Neural cell (in vitro differentiated cells): Measurements from ENCODE around the gene ALDH7A1. TPM values are rescaled to one million over a fixed set of nuclear protein-coding genes. Genes with fewer than 3 reads are reported as not detected.

ENCODE experiments used
- H2AFZ ChIP-seq: fragments of 200-600, 300-800 bp; sonication (generic), shearing (Covaris generic); 2 replicates; pipeline ENCODE4 v1.6.0; 2014; ENCODE audit warnings: low read depth, mild to moderate bottlenecking, antibody characterized with exemption, low read length, moderate library complexity
- H3F3A ChIP-seq: fragments of 200-600 bp; shearing (Covaris generic); 2 replicates; pipeline ENCODE4 v1.6.1; 2016; ENCODE audit warnings: mild to moderate bottlenecking, moderate library complexity, mixed read lengths, antibody characterized with exemption, low read length; ENCODE audit not compliant: insufficient read depth, poor library complexity, severe bottlenecking
- H3K27ac ChIP-seq: fragments of 200-600, 300-800 bp; sonication (generic), shearing (Covaris generic); 2 replicates; pipeline ENCODE4 v1.5.1; 2014; ENCODE audit warnings: mild to moderate bottlenecking, low read length, moderate library complexity
- H3K27me3 ChIP-seq: fragments of 300-800, 200-600 bp; sonication (generic), shearing (Covaris generic); 2 replicates; pipeline ENCODE4 v1.6.0; 2014; ENCODE audit warnings: mild to moderate bottlenecking, low read depth, low read length, moderate library complexity; ENCODE audit not compliant: insufficient read depth
- H3K36me3 ChIP-seq: fragments of 300-800, 200-600 bp; sonication (generic), shearing (Covaris generic); 2 replicates; pipeline ENCODE4 v1.5.1; 2014; ENCODE audit warnings: mild to moderate bottlenecking, antibody characterized with exemption, low read length, moderate library complexity; ENCODE audit not compliant: insufficient read depth
- H3K4me2 ChIP-seq: fragments of 300-800, 200-600 bp; sonication (generic), shearing (Covaris generic); 2 replicates; pipeline ENCODE4 v1.6.0; 2014; ENCODE audit warnings: mild to moderate bottlenecking, low read length
- H3K4me3 ChIP-seq: fragments of 300-800, 200-600 bp; sonication (generic), shearing (Covaris generic); 2 replicates; pipeline ENCODE4 v1.5.1; 2014; ENCODE audit warnings: mild to moderate bottlenecking, low read length, moderate library complexity
- H3K79me2 ChIP-seq: fragments of 200-600 bp; shearing (Covaris generic); replicated peaks from 2 replicates; pipeline ENCODE4 v1.6.0; 2014; ENCODE audit warnings: mild to moderate bottlenecking, low read length, moderate library complexity; ENCODE audit not compliant: insufficient read depth
- H3K9ac ChIP-seq: fragments of 300-800, 200-600 bp; sonication (generic), shearing (Covaris generic); 2 replicates; pipeline ENCODE4 v1.6.1; 2016; ENCODE audit warnings: mild to moderate bottlenecking, low read length, mixed read lengths
- H3K9me2 ChIP-seq: fragments of 200-600 bp; shearing (Covaris generic); 2 replicates; pipeline ENCODE4 v1.6.1; 2016; ENCODE audit warnings: mild to moderate bottlenecking, low read length, mixed read lengths; ENCODE audit not compliant: insufficient read depth
- H3K9me3 ChIP-seq: fragments of 200-600, 300-800 bp; sonication (generic), shearing (Covaris generic); 2 replicates; pipeline ENCODE4 v1.6.1; 2016; ENCODE audit warnings: mild to moderate bottlenecking, mixed run types, low read length, moderate library complexity, mixed read lengths
- H4K20me1 ChIP-seq: fragments of 200-600 bp; shearing (Covaris generic); 2 replicates; pipeline ENCODE4 v1.6.1; 2016; ENCODE audit warnings: mild to moderate bottlenecking, mixed run types; ENCODE audit not compliant: insufficient read depth
- CTCF ChIP-seq: fragments of 450-650 bp; IDR thresholded peaks from 2 replicates; pipeline ENCODE4 v1.5.1; 2014; ENCODE audit warnings: antibody characterized with exemption, mild to moderate bottlenecking, moderate library complexity; ENCODE audit not compliant: poor library complexity, severe bottlenecking
- EP300 ChIP-seq: fragments of 450-650 bp; conservative IDR thresholded peaks from 2 replicates; pipeline ENCODE4 v1.6.1; 2014; ENCODE audit warnings: antibody characterized with exemption, mild to moderate bottlenecking, moderate library complexity; ENCODE audit not compliant: poor library complexity, severe bottlenecking
- EZH2 ChIP-seq: fragments of 200-600, 300-800 bp; shearing (Covaris generic), sonication (generic); IDR thresholded peaks from 2 replicates; pipeline ENCODE4 v1.6.1; 2014; ENCODE audit warnings: antibody characterized with exemption, low read length, borderline replicate concordance, mild to moderate bottlenecking; ENCODE audit not compliant: insufficient read depth, poor library complexity, severe bottlenecking
- MXI1 ChIP-seq: fragments of 450-650 bp; conservative IDR thresholded peaks from 2 replicates; pipeline ENCODE4 v1.6.1; 2014; ENCODE audit warnings: antibody characterized with exemption, mild to moderate bottlenecking; ENCODE audit not compliant: poor library complexity, severe bottlenecking
- POLR2AphosphoS5 ChIP-seq: IDR thresholded peaks from 2 replicates; pipeline ENCODE4 v1.6.1; 2012
- RAD21 ChIP-seq: fragments of 450-650 bp; conservative IDR thresholded peaks from 2 replicates; pipeline ENCODE4 v1.6.1; 2014; ENCODE audit warnings: antibody characterized with exemption, mild to moderate bottlenecking, moderate library complexity
- REST ChIP-seq: IDR thresholded peaks from 2 replicates; pipeline ENCODE4 v1.6.1; 2012; ENCODE audit warnings: borderline replicate concordance
- SMC3 ChIP-seq: fragments of 450-650 bp; conservative IDR thresholded peaks from 2 replicates; pipeline ENCODE4 v1.6.1; 2014; ENCODE audit warnings: antibody characterized with exemption, mild to moderate bottlenecking, moderate library complexity; ENCODE audit not compliant: poor library complexity
- TAF1 ChIP-seq: IDR thresholded peaks from 2 replicates; pipeline ENCODE4 v1.6.1; 2012; ENCODE audit warnings: low read depth
- polyA plus RNA-seq: library from polyadenylated mRNA; depleted of rRNA; stranded (reverse); fragments of >200 nt; gene quantifications from 2 replicates; pipeline ENCODE4 v1.2.3, GENCODE V29; 2014

ALDH7A1 gene
- polyA plus RNA-seq, 1 donor from 2014 or later, result 23.4 TPM

- Histone ChIP-seq H3K9ac (no peak overlapping the region), H3K9me2 (no peaks in the 10 kb centered on the region), H3K4me2 (no peak overlapping the region), H4K20me1 (no peaks in the 10 kb centered on the region), H2AFZ (no peak overlapping the region), H3K79me2 (no peaks in the 10 kb centered on the region), H3F3A (no peaks in the 10 kb centered on the region), H3K9me3 (no peaks in the 10 kb centered on the region), H3K36me3 (no peaks in the 10 kb centered on the region), H3K4me3 (no peak overlapping the region), H3K27me3 (no peaks in the 10 kb centered on the region), H3K27ac (no peak overlapping the region)
- no peak for TF ChIP-seq SMC3
- no peak for TF ChIP-seq CTCF
These were observed 111.9 kb downstream of the ALDH7A1 start for GRCh38 chr5:126483156-126483555.

GRCh38 chr5:126482591-126482990, 112.4 kb downstream of the ALDH7A1 start:
- Histone ChIP-seq H3K9ac (no peak overlapping the region), H4K20me1 (no peaks in the 10 kb centered on the region), H3K9me3 (no peaks in the 10 kb centered on the region), H3K4me2 (no peak overlapping the region), H3K27ac (no peak overlapping the region), H3K79me2 (no peaks in the 10 kb centered on the region), H3K27me3 (no peaks in the 10 kb centered on the region), H3K36me3 (no peaks in the 10 kb centered on the region), H3K9me2 (no peaks in the 10 kb centered on the region), H2AFZ (no peak overlapping the region), H3K4me3 (no peak overlapping the region), H3F3A (no peaks in the 10 kb centered on the region)
- TF ChIP-seq SMC3 (no peak), EZH2 (no peak), TAF1 (no peak), RAD21 (no peak), POLR2AphosphoS5 (no peak), EP300 (no peak), MXI1 (no peak), CTCF (no peak), REST (no peak)
